Epithelial cell of esophagus (primary cell): Measurements from ENCODE around the gene SLC39A11.

Source experiments
- DNase-seq: peaks from one replicate; pipeline ENCODE4 v3.0.0; 2010; ENCODE audit warnings: low read depth
- H3K4me3 ChIP-seq: 2 replicates; pipeline ENCODE4 v1.5.1; 2011; ENCODE audit warnings: mild to moderate bottlenecking, low read length, control low read depth
- TF ChIP-seq, protein P1 (sequence below): IDR thresholded peaks from 2 replicates; pipeline ENCODE4 v1.5.1; 2011; ENCODE audit warnings: low read depth, mild to moderate bottlenecking, low read length, control low read depth, inconsistent platforms; ENCODE audit not compliant: insufficient read depth; ENCODE audit errors: missing control alignments

The SLC39A11 gene, protein sequence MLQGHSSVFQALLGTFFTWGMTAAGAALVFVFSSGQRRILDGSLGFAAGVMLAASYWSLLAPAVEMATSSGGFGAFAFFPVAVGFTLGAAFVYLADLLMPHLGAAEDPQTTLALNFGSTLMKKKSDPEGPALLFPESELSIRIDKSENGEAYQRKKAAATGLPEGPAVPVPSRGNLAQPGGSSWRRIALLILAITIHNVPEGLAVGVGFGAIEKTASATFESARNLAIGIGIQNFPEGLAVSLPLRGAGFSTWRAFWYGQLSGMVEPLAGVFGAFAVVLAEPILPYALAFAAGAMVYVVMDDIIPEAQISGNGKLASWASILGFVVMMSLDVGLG

DNA sequence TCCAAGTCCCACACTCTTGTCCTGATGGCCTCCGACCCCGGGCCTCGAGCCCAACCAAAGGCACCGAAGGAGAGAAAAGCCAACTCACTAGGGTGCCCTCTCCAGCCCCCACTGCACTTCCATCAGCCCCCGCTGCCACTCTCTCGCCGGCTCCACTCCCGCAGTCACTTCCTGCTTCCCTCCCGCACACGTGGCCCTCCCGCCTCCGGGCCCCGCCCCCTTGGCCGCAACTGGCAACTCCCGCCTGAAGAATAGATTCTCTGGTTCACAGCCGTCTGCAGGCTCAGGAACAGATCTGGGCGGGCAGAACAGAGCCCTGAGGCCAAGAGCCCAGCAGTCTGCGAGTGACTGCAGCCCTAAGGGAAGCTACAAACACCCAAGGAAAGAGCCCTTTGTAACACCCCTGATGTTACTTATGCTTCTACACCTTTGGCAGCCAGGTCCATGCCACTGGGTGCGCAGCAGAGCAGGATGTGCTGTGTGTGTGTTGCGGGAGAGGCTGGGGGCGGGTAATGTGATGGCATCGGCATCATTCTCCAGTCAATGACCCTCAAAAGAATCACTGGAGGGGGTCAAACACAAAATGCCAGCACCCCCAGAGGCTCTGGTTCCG is at the start of gene SLC39A11:
TSS of gene SLC39A11 (minus strand) at position 166 of the 613 bp plus-strand sequence. CDS start 3,924 bp downstream, outside the sequence.
- DNase-seq: peak; percentile 94
- peak within 1 kb of the TSS; percentile 72 for H3K4me3 ChIP-seq
- TF ChIP-seq, protein P1, sequence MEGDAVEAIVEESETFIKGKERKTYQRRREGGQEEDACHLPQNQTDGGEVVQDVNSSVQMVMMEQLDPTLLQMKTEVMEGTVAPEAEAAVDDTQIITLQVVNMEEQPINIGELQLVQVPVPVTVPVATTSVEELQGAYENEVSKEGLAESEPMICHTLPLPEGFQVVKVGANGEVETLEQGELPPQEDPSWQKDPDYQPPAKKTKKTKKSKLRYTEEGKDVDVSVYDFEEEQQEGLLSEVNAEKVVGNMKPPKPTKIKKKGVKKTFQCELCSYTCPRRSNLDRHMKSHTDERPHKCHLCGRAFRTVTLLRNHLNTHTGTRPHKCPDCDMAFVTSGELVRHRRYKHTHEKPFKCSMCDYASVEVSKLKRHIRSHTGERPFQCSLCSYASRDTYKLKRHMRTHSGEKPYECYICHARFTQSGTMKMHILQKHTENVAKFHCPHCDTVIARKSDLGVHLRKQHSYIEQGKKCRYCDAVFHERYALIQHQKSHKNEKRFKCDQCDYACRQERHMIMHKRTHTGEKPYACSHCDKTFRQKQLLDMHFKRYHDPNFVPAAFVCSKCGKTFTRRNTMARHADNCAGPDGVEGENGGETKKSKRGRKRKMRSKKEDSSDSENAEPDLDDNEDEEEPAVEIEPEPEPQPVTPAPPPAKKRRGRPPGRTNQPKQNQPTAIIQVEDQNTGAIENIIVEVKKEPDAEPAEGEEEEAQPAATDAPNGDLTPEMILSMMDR: no peak

GRCh38 chr17:73141411-73141810 is 48.9 kb upstream of the SLC39A11 start:
- TF ChIP-seq, protein P1: no peak
- no peak overlapping the region for H3K4me3 ChIP-seq
- DNase-seq: no peak

DNA sequence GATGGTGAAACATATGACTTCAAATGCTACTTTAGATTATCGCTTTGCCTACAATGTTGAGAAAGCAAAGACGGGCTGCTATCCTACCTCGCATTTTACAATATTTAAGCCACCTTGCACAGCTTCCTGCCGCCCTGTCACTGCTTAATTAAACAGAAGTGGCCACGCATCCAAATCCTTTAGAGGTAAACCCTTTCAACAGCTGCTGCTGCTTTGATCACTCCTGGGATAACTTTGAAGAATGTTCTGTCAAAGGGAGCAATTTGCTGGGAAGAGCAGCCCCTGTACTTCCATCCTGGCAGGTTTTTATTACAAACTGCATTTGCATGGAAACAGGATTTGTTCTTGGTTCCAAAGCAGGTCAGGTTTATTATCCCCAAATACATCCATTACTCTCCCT is 48.1 kb upstream of the SLC39A11 start:
- no peak for DNase-seq
- no peak overlapping the region for H3K4me3 ChIP-seq
- TF ChIP-seq, protein P1: no peak

DNA sequence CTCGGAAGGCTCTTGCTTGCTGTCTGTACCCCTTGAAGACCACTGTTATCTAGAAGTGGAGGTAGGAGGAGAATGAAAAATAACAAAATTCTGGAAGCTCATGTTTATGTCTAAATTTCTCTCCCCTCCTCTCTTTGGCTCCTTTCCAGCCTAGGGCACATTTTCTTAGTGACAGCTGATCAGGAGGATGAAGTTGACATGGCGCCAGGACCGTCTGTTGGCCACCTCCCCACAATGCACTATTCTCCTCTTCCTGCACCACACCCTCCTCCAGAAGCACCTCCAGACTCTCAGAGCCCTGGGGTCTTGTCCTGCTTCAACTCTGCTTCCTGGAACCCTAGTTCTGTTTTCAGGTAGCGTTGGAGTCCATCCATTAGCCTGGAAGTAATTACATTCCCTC is 46.8 kb upstream of the SLC39A11 start:
- DNase-seq: no peak
- no peak overlapping the region for H3K4me3 ChIP-seq
- TF ChIP-seq, protein P1: no peak

- no peak overlapping the region for H3K4me3 ChIP-seq
- no peak for DNase-seq
- TF ChIP-seq, protein P1: no peak
These were observed 46.2 kb upstream of the SLC39A11 start for GRCh38 chr17:73138541-73139138.

DNA sequence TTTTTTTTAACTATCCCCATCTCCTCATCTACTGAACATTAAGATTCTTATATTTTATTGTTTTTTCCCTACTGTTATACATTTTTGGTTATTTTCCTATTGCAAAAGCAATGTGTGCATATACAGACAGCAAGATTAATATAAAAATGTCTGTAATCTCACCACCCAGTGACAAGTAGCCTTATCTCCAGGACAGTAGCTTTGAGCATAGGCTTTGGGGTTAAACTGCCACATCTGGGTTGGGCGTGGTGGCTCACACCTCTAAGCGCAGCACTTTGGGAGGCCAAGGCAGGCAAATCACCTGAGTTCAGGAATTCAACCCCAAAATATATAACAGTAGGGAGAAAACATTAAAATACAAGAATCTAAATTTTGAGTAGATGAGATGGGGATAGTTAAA is 44.9 kb upstream of the SLC39A11 start:
- TF ChIP-seq, protein P1: no peak
- no peak for DNase-seq
- H3K4me3 ChIP-seq: no peak overlapping the region
